H1 (cell line): Measurements from ENCODE around the gene P2RX5. TPM values are rescaled to one million over a fixed set of nuclear protein-coding genes. Genes with fewer than 3 reads are reported as not detected.

ENCODE experiments used
- CTCF ChIA-PET: fragments of 300-600 bp; sonication (Branson Sonifier 250); formaldehyde crosslinking; loops from one replicate; lab custom pipeline; 2021; ENCODE audit not compliant: partially characterized antibody; lab: Charles Lee
- POLR2A ChIA-PET: fragments of 300-600 bp; sonication (Branson Sonifier 250); formaldehyde crosslinking; loops from one replicate; lab custom pipeline; 2021; ENCODE audit warnings: inconsistent platforms; ENCODE audit not compliant: partially characterized antibody; lab: Charles Lee
- DNase-seq, 2 experiments: peaks; one replicate each; pipeline versions ENCODE4 v3.0.0 to v3.0.0-alpha.2; 2010 to 2022; ENCODE audit warnings: low spot score in 2 of 2, low read depth in 1 of 2, mixed read lengths in 1 of 2
- FAIRE-seq: peaks from 2 replicates; lab custom pipeline; 2011; peaks lifted over from hg19 to GRCh38; lab: Jason Lieb, UNC
- H2AFZ ChIP-seq: 2 replicates; pipeline ENCODE4 v1.8.1; 2012; ENCODE audit warnings: low read length, inconsistent platforms
- H2AK5ac ChIP-seq: 2 replicates; pipeline ENCODE4 v1.6.1; 2013; ENCODE audit warnings: low read depth, low read length
- H2BK120ac ChIP-seq: replicated peaks from 2 replicates; pipeline ENCODE3; 2013; ENCODE audit warnings: low read depth, low read length, inconsistent platforms
- H2BK12ac ChIP-seq: 2 replicates; pipeline ENCODE4 v1.6.1; 2013; ENCODE audit warnings: low read depth, low read length
- H2BK15ac ChIP-seq: 2 replicates; pipeline ENCODE4 v1.6.1; 2013; ENCODE audit warnings: low read length
- H2BK20ac ChIP-seq: 2 replicates; pipeline ENCODE4 v1.6.1; 2013; ENCODE audit warnings: low read length
- H2BK5ac ChIP-seq: 2 replicates; pipeline ENCODE4 v1.6.1; 2013; ENCODE audit warnings: low read depth, low read length
- H3K14ac ChIP-seq: 2 replicates; pipeline ENCODE4 v1.6.1; 2013; ENCODE audit warnings: inconsistent platforms; ENCODE audit not compliant: insufficient read length
- H3K18ac ChIP-seq: 2 replicates; pipeline ENCODE4 v1.6.1; 2013; ENCODE audit warnings: low read length; ENCODE audit errors: extremely low read depth
- H3K23ac ChIP-seq: 2 replicates; pipeline ENCODE4 v1.6.1; 2013; ENCODE audit warnings: inconsistent platforms; ENCODE audit not compliant: insufficient read length
- H3K23me2 ChIP-seq: 2 replicates; pipeline ENCODE4 v1.6.1; 2013; ENCODE audit warnings: low read depth, low read length
- H3K27ac ChIP-seq: 2 replicates; pipeline ENCODE4 v1.6.1; 2011; ENCODE audit warnings: low read depth, low read length, inconsistent platforms
- H3K27me3 ChIP-seq, 4 experiments: replicated peaks in 1 of 4; 1 replicate in 1 of 4; 2 replicates in 3 of 4; pipeline versions ENCODE4 v1.6.1 to v1.8.1; 2011 to 2013; ENCODE audit warnings: low read length in 3 of 4, mild to moderate bottlenecking in 3 of 4, inconsistent platforms in 2 of 4, mixed read lengths in 2 of 4, moderate library complexity in 1 of 4; ENCODE audit not compliant: control insufficient read depth in 3 of 4, insufficient read depth in 3 of 4; ENCODE audit errors: extremely low read depth in 1 of 4
- H3K36me3 ChIP-seq, 4 experiments: 2 replicates each; pipeline versions ENCODE4 v1.6.1 to v1.8.1; 2011 to 2013; ENCODE audit warnings: mild to moderate bottlenecking in 4 of 4, low read length in 3 of 4, moderate library complexity in 2 of 4, control low read depth in 1 of 4, inconsistent platforms in 1 of 4; ENCODE audit not compliant: insufficient read depth in 4 of 4, control insufficient read depth in 2 of 4
- H3K4ac ChIP-seq: replicated peaks from 2 replicates; pipeline ENCODE3; 2013; ENCODE audit warnings: low read length, low read depth, mixed read lengths, inconsistent platforms; ENCODE audit not compliant: insufficient read length
- H3K4me1 ChIP-seq, 4 experiments: replicated peaks in 1 of 4; 1 replicate in 1 of 4; 2 replicates in 3 of 4; pipeline versions ENCODE4 v1.6.1 to v1.8.1; 2011 to 2013; ENCODE audit warnings: low read length in 3 of 4, inconsistent platforms in 2 of 4, mixed read lengths in 1 of 4; ENCODE audit not compliant: insufficient read depth in 4 of 4, control insufficient read depth in 3 of 4
- H3K4me2 ChIP-seq, 2 experiments: 2 replicates each; pipeline versions ENCODE4 v1.6.1 to v1.8.1; 2011 to 2013; ENCODE audit warnings: low read depth in 2 of 2, low read length in 2 of 2, control low read depth in 1 of 2, inconsistent platforms in 1 of 2, mild to moderate bottlenecking in 1 of 2; ENCODE audit not compliant: insufficient read depth in 1 of 2
- H3K4me3 ChIP-seq, 4 experiments: fragments of 200-600, 300-600 bp in 1 of 4; sonication (generic), shearing (Covaris generic), sonication (Bioruptor Twin) in 1 of 4; 2 replicates each; pipeline versions ENCODE4 v1.5.1 to v1.8.1; 2011 to 2016; ENCODE audit warnings: low read length in 4 of 4, low read depth in 3 of 4, control low read depth in 2 of 4, inconsistent platforms in 2 of 4, mild to moderate bottlenecking in 2 of 4, mixed read lengths in 1 of 4, moderate library complexity in 1 of 4; ENCODE audit not compliant: insufficient read depth in 2 of 4; ENCODE audit errors: extremely low read depth in 1 of 4
- H3K56ac ChIP-seq: replicated peaks from 2 replicates; pipeline ENCODE3; 2013; ENCODE audit warnings: low read depth, mild to moderate bottlenecking, mixed read lengths, low read length, inconsistent platforms; ENCODE audit not compliant: insufficient read length
- H3K79me1 ChIP-seq: 2 replicates; pipeline ENCODE4 v1.6.1; 2013; ENCODE audit warnings: low read depth, low read length, control low read depth
- H3K79me2 ChIP-seq, 2 experiments: 2 replicates each; pipeline versions ENCODE4 v1.6.1 to v1.8.1; 2012 to 2013; ENCODE audit warnings: low read length in 2 of 2, mild to moderate bottlenecking in 2 of 2, inconsistent platforms in 1 of 2; ENCODE audit not compliant: insufficient read depth in 2 of 2, control insufficient read depth in 1 of 2
- H3K9ac ChIP-seq, 4 experiments: replicated peaks in 1 of 4; 1 replicate in 1 of 4; 2 replicates in 3 of 4; pipeline versions ENCODE4 v1.6.1 to v1.8.1; 2011 to 2013; ENCODE audit warnings: low read depth in 3 of 4, low read length in 3 of 4, control low read depth in 2 of 4, mild to moderate bottlenecking in 2 of 4, moderate library complexity in 2 of 4, inconsistent platforms in 1 of 4; ENCODE audit errors: extremely low read depth in 1 of 4
- H3K9me3 ChIP-seq, 2 experiments: 2 replicates each; pipeline versions ENCODE4 v1.6.1 to v1.8.1; 2012 to 2013; ENCODE audit warnings: mild to moderate bottlenecking in 2 of 2, moderate library complexity in 2 of 2, control low read depth in 1 of 2, inconsistent platforms in 1 of 2, low read depth in 1 of 2, low read length in 1 of 2, mixed read lengths in 1 of 2; ENCODE audit not compliant: insufficient read depth in 2 of 2
- H4K20me1 ChIP-seq, 2 experiments: replicated peaks in 1 of 2; 2 replicates each; pipeline versions ENCODE3 to v1.8.1; 2011 to 2013; ENCODE audit warnings: inconsistent platforms in 2 of 2, low read length in 2 of 2, mild to moderate bottlenecking in 1 of 2; ENCODE audit not compliant: insufficient read depth in 2 of 2, control insufficient read depth in 1 of 2
- H4K5ac ChIP-seq: 2 replicates; pipeline ENCODE4 v1.6.1; 2013; ENCODE audit warnings: low read length, low read depth, mixed read lengths, inconsistent platforms; ENCODE audit not compliant: insufficient read length
- H4K8ac ChIP-seq: 2 replicates; pipeline ENCODE4 v1.8.0; 2013; ENCODE audit warnings: mild to moderate bottlenecking, moderate library complexity, low read length, inconsistent platforms; ENCODE audit not compliant: insufficient read depth; ENCODE audit errors: extremely low read depth
- H4K91ac ChIP-seq: replicated peaks from 2 replicates; pipeline ENCODE3; 2013; ENCODE audit warnings: low read length, mixed read lengths, inconsistent platforms; ENCODE audit not compliant: insufficient read length
- HDAC6 ChIP-seq: IDR thresholded peaks from one replicate; pipeline ENCODE4 v1.7.1; 2012; ENCODE audit warnings: low read depth, mild to moderate bottlenecking, inconsistent platforms, low read length, moderate library complexity
- KDM5A ChIP-seq: fragments of 200-600 bp; IDR thresholded peaks from 2 replicates; pipeline ENCODE4 v1.7.1; 2012; ENCODE audit warnings: mild to moderate bottlenecking, low read length, inconsistent platforms, mixed read lengths
- MAFK ChIP-seq: IDR thresholded peaks from 2 replicates; pipeline ENCODE4 v1.6.1; 2012; ENCODE audit warnings: low read depth, mild to moderate bottlenecking, improper control_type of control experiment, low read length
- PHF8 ChIP-seq: fragments of 200-600 bp; sonication (generic); conservative IDR thresholded peaks from 2 replicates; pipeline ENCODE4 v1.7.1; 2012; ENCODE audit warnings: low read depth, mild to moderate bottlenecking, inconsistent platforms, low read length, moderate library complexity
- RXRA ChIP-seq: IDR thresholded peaks from 2 replicates; pipeline ENCODE4 v1.6.1; 2011; ENCODE audit warnings: low read depth, mild to moderate bottlenecking, low read length, moderate library complexity; ENCODE audit not compliant: insufficient read depth
- SUZ12 ChIP-seq: fragments of 200-600 bp; sonication (generic); IDR thresholded peaks from 2 replicates; pipeline ENCODE4 v1.6.1; 2012; ENCODE audit warnings: mild to moderate bottlenecking, inconsistent platforms, low read length, moderate library complexity, mixed read lengths
- TAF1 ChIP-seq: IDR thresholded peaks from 2 replicates; pipeline ENCODE4 v1.6.1; 2011; ENCODE audit warnings: mild to moderate bottlenecking, low read depth, low read length
- WGBS, 2 experiments: shearing (Covaris generic) in 1 of 2; methylation state at CpG; one replicate each; pipeline versions ENCODE4 v1.1.6 to v1.1.7; 2013 to 2015; ENCODE audit warnings: low lambda C conversion rate in 2 of 2, mixed read lengths in 2 of 2, inconsistent platforms in 1 of 2, low coverage in 1 of 2, missing lambda C conversion rate in 1 of 2; ENCODE audit not compliant: insufficient replicate concordance in 2 of 2, insufficient coverage in 1 of 2, insufficient read length in 1 of 2; ENCODE audit errors: extremely low coverage in 1 of 2, missing lambda C conversion rate in 1 of 2; 5-methylcytosine and 5-hydroxymethylcytosine counted together
- polyA plus RNA-seq, 7 experiments: library from polyadenylated mRNA; depleted of rRNA in 3 of 7; stranded (reverse) in 5 of 7; unstranded in 2 of 7; fragments of >200 nt in 5 of 7; fragments of 200-250 nt in 2 of 7; gene quantifications; 1 replicate in 5 of 7; 2 replicates in 1 of 7; 4 replicates in 1 of 7; pipeline versions ENCODE4 v1.2.1 to v1.2.3, GENCODE V29; 2011 to 2013; ENCODE audit warnings: missing spikeins in 2 of 7, mixed read lengths in 2 of 7
- total RNA-seq: library from RNA; stranded (reverse); fragmentation: NEBNext Ultra II Directional; extraction: Animal tissue kit (Norgen Biotek cat#: 25700); gene quantifications from 2 replicates; pipeline ENCODE4 v1.2.1, GENCODE V29; 2021

The P2RX5 gene
- total and polyA plus RNA-seq, 2 of the 8 experiments (the other 6 are each of a cell fraction or from before 2014, with no cell fraction given): 12.0 to 15.6 TPM

GRCh38 chr17:3727041-3727440, 31.1 kb upstream of the P2RX5 start:
- no peak overlapping the region for H2AFZ ChIP-seq
- FAIRE-seq: no peak
- TF ChIP-seq KDM5A (no peak), MAFK (no peak), RXRA (no peak), SUZ12 (no peak), TAF1 (no peak), HDAC6 (no peak), PHF8 (no peak)
- H2BK20ac ChIP-seq: no peak overlapping the region
- POLR2A ChIA-PET: interaction anchor here (0.7 to 1.2 kb wide), 4 partner anchors 9 to 12 kb away, joined by 3 read pairs; no protein-coding TSS in a partner anchor
- DNase-seq: no peak
- H3K4me1 ChIP-seq: peaks cover 4 to 13% (median 9%) of the 10 kb centered on the region in 4 experiments; a peak in 5 of 7 replicates
- H4K91ac ChIP-seq: no peak overlapping the region
- no peak overlapping the region for H2BK5ac ChIP-seq
- no peak overlapping the region for H4K5ac ChIP-seq
- H3K79me2 ChIP-seq: peaks cover 10 to 42% of the 10 kb centered on the region in 2 experiments
- H3K36me3 ChIP-seq: peaks cover 8 to 25% (median 11%) of the 10 kb centered on the region in 4 experiments
- no peak overlapping the region for H2BK120ac ChIP-seq
- H3K9me3 ChIP-seq: no peaks in the 10 kb centered on the region
- H3K18ac ChIP-seq: no peak overlapping the region
- H4K20me1 ChIP-seq: peaks cover 4 to 18% of the 10 kb centered on the region in 2 experiments
- no peak overlapping the region for H2BK15ac ChIP-seq
- H4K8ac ChIP-seq: no peak overlapping the region
- no peak overlapping the region for H3K4me2 ChIP-seq
- no peak overlapping the region for H3K23ac ChIP-seq
- H3K23me2 ChIP-seq: peaks cover 12% of the 10 kb centered on the region
- no peak overlapping the region for H3K27ac ChIP-seq
- CTCF ChIA-PET: interaction anchor here (9.3 kb wide), 1 partner anchor 10 kb away, joined by 72 read pairs; no protein-coding TSS in a partner anchor
- H3K27me3 ChIP-seq: no peaks in the 10 kb centered on the region
- no peak overlapping the region for H3K4ac ChIP-seq
- no peak overlapping the region for H3K56ac ChIP-seq
- H3K14ac ChIP-seq: no peak overlapping the region
- no peak overlapping the region for H2BK12ac ChIP-seq
- 94% methylated on average over 2 of the region's 2 CpGs; no CpG with 5 or more reads in 1 of the 2 experiments for WGBS, 2 experiments
- H3K79me1 ChIP-seq: peaks cover 14% of the 10 kb centered on the region
- H3K9ac ChIP-seq: no peak overlapping the region
- H2AK5ac ChIP-seq: no peak overlapping the region
- H3K4me3 ChIP-seq: no peak overlapping the region
